Endothelial cell of umbilical vein (primary cell): ENCODE measurements around the gene MFRP. TPM values are rescaled to one million over a fixed set of nuclear protein-coding genes. Genes with fewer than 3 reads are reported as not detected.
A peak's percentile ranks its signal among the peaks of the same experiment; 100 is the strongest.

Experiments
- BruUV-seq: library from RNA; stranded (reverse); fragments of 400-500 nt; replicated peaks from 2 replicates; lab custom pipeline; 2021; lab: Mats Ljungman, UMichigan
- CTCF ChIA-PET: fragments of 300-600, 350-600 bp; sonication (Branson Sonifier 250); formaldehyde crosslinking; loops from one replicate; lab custom pipeline; 2021; ENCODE audit warnings: antibody characterized with exemption, inconsistent platforms; lab: Charles Lee
- POLR2A ChIA-PET: fragments of 300-600, 350-600 bp; sonication (Branson Sonifier 250); formaldehyde crosslinking; loops from one replicate; lab custom pipeline; 2021; ENCODE audit warnings: antibody characterized with exemption, inconsistent platforms; lab: Charles Lee
- DNase-seq: peaks from one replicate; pipeline ENCODE4 v3.0.0-alpha.2; 2011; ENCODE audit warnings: low read depth, low spot score
- FAIRE-seq: peaks from 2 replicates; lab custom pipeline; 2011; peaks lifted over from hg19 to GRCh38; lab: Jason Lieb, UNC
- H2AFZ ChIP-seq: 2 replicates; pipeline ENCODE4 v1.6.0; 2012; ENCODE audit warnings: low read depth, low read length, control low read depth, inconsistent platforms
- H3K27ac ChIP-seq: 2 replicates; pipeline ENCODE4 v1.5.1; 2011; ENCODE audit warnings: low read depth, mild to moderate bottlenecking, control low read depth, low read length, moderate library complexity; ENCODE audit not compliant: insufficient read depth
- H3K27me3 ChIP-seq, 2 experiments: 2 replicates each; pipeline versions ENCODE4 v1.6.0 to v1.6.1; 2011; ENCODE audit warnings: low read length in 2 of 2, mixed read lengths in 1 of 2; ENCODE audit not compliant: control insufficient read depth in 2 of 2, insufficient read depth in 2 of 2
- H3K36me3 ChIP-seq, 2 experiments: 2 replicates in 1 of 2; 3 replicates in 1 of 2; pipeline ENCODE4 v1.5.1; 2011; ENCODE audit warnings: low read length in 2 of 2, mild to moderate bottlenecking in 1 of 2, moderate library complexity in 1 of 2; ENCODE audit not compliant: control insufficient read depth in 2 of 2, insufficient read depth in 2 of 2; ENCODE audit errors: extremely low read depth in 1 of 2
- H3K4me1 ChIP-seq: 3 replicates; pipeline ENCODE4 v1.5.1; 2011; ENCODE audit warnings: mild to moderate bottlenecking, low read length; ENCODE audit not compliant: control insufficient read depth, insufficient read depth; ENCODE audit errors: extremely low read depth
- H3K4me2 ChIP-seq: 2 replicates; pipeline ENCODE4 v1.6.1; 2011; ENCODE audit warnings: low read length, control low read depth, mixed read lengths; ENCODE audit not compliant: insufficient read depth
- H3K4me3 ChIP-seq, 3 experiments: fragments of 200-600 bp in 1 of 3; sonication (generic), shearing (Covaris generic) in 1 of 3; replicated peaks in 1 of 3; 2 replicates each; pipeline ENCODE4 v1.5.1; 2011 to 2016; ENCODE audit warnings: control low read depth in 3 of 3, low read length in 3 of 3, mild to moderate bottlenecking in 2 of 3, inconsistent platforms in 1 of 3, low read depth in 1 of 3, moderate library complexity in 1 of 3; ENCODE audit not compliant: insufficient read depth in 1 of 3
- H3K79me2 ChIP-seq: 2 replicates; pipeline ENCODE4 v1.6.0; 2012; ENCODE audit warnings: low read length, inconsistent platforms; ENCODE audit not compliant: control insufficient read depth, insufficient read depth
- H3K9ac ChIP-seq: replicated peaks from 2 replicates; pipeline ENCODE3; 2011; ENCODE audit warnings: low read length, control low read depth; ENCODE audit not compliant: insufficient read depth; ENCODE audit errors: extremely low read depth
- H3K9me1 ChIP-seq: replicated peaks from 3 replicates; pipeline ENCODE4 v1.6.0; 2011; ENCODE audit warnings: mild to moderate bottlenecking, low read length; ENCODE audit not compliant: control insufficient read depth, insufficient read depth; ENCODE audit errors: extremely low read depth
- H3K9me3 ChIP-seq: replicated peaks from 2 replicates; pipeline ENCODE4 v1.5.1; 2012; ENCODE audit warnings: low read length, inconsistent platforms; ENCODE audit not compliant: control insufficient read depth, insufficient read depth
- H4K20me1 ChIP-seq: replicated peaks from 2 replicates; pipeline ENCODE3; 2011; ENCODE audit warnings: mild to moderate bottlenecking, low read length; ENCODE audit not compliant: control insufficient read depth, insufficient read depth; ENCODE audit errors: extremely low read depth
- EZH2 ChIP-seq: IDR thresholded peaks from 2 replicates; pipeline ENCODE4 v1.6.1; 2012; ENCODE audit warnings: borderline replicate concordance, low read depth, mild to moderate bottlenecking, moderate library complexity, low read length, inconsistent platforms; ENCODE audit not compliant: severe bottlenecking
- FOS ChIP-seq: IDR thresholded peaks from 2 replicates; pipeline ENCODE4 v1.6.1; 2011; ENCODE audit warnings: mild to moderate bottlenecking, low read length, moderate library complexity, borderline replicate concordance; ENCODE audit not compliant: insufficient read depth
- JUN ChIP-seq: IDR thresholded peaks from 2 replicates; pipeline ENCODE4 v1.6.1; 2011; ENCODE audit warnings: borderline replicate concordance, low read depth; ENCODE audit not compliant: insufficient read length, insufficient read depth
- MYC ChIP-seq: IDR thresholded peaks from one replicate; pipeline ENCODE4 v1.6.1; 2011; ENCODE audit warnings: mild to moderate bottlenecking, low read depth, low read length
- POLR2A ChIP-seq: IDR thresholded peaks from 2 replicates; pipeline ENCODE4 v1.6.1; 2012; ENCODE audit warnings: low read depth, mild to moderate bottlenecking, control low read depth, low read length
- POLR2AphosphoS5 ChIP-seq: IDR thresholded peaks from 2 replicates; pipeline ENCODE4 v1.6.1; 2012; ENCODE audit warnings: low read depth, mild to moderate bottlenecking, control low read depth, low read length, moderate library complexity; ENCODE audit not compliant: insufficient read depth
- dilution Hi-C: fragments of 300-500 bp; cut with MboI; formaldehyde crosslinking; loops from one replicate; pipeline ENCODE4 v1.15.0; 2019; ENCODE audit warnings: low sequenced_read_pairs; ENCODE audit not compliant: extremely low pct_ligation_motif_present
- intact Hi-C: fragments of 100-400 bp; cut with micrococcal nuclease; formaldehyde crosslinking; loops from one replicate; pipeline ENCODE4 v1.10.0; 2022
- polyA plus RNA-seq, 4 experiments: library from polyadenylated mRNA; depleted of rRNA in 3 of 4; stranded (reverse) in 3 of 4; unstranded in 1 of 4; fragments of >200 nt; gene quantifications; 2 replicates each; pipeline versions ENCODE4 v1.2.1 to v1.2.3, GENCODE V29; 2011 to 2012; ENCODE audit warnings: missing spikeins in 1 of 4
- total RNA-seq: library from RNA; stranded (reverse); gene quantifications from 2 replicates; pipeline ENCODE4 v1.2.3, GENCODE V29; 2021
- TF ChIP-seq, protein P1 (sequence below), 2 donors: IDR thresholded peaks; 1 replicate in 1 of 2; 2 replicates in 1 of 2; pipeline ENCODE4 v1.5.1; 2011; ENCODE audit warnings: low read length in 2 of 2, mild to moderate bottlenecking in 2 of 2, moderate library complexity in 2 of 2, control low read depth in 1 of 2, inconsistent platforms in 1 of 2, low read depth in 1 of 2; ENCODE audit not compliant: insufficient read depth in 1 of 2; ENCODE audit errors: extremely low read depth in 1 of 2
- TF ChIP-seq, protein P2 (sequence below): IDR thresholded peaks from 2 replicates; pipeline ENCODE4 v1.6.1; 2011; ENCODE audit not compliant: insufficient read depth, insufficient read length

MFRP gene
- total and polyA plus RNA-seq, 2 donors (not counting 3 experiments of a cell fraction or from before 2014, with no cell fraction given) = 0.08 TPM; not detected in 1

DNA sequence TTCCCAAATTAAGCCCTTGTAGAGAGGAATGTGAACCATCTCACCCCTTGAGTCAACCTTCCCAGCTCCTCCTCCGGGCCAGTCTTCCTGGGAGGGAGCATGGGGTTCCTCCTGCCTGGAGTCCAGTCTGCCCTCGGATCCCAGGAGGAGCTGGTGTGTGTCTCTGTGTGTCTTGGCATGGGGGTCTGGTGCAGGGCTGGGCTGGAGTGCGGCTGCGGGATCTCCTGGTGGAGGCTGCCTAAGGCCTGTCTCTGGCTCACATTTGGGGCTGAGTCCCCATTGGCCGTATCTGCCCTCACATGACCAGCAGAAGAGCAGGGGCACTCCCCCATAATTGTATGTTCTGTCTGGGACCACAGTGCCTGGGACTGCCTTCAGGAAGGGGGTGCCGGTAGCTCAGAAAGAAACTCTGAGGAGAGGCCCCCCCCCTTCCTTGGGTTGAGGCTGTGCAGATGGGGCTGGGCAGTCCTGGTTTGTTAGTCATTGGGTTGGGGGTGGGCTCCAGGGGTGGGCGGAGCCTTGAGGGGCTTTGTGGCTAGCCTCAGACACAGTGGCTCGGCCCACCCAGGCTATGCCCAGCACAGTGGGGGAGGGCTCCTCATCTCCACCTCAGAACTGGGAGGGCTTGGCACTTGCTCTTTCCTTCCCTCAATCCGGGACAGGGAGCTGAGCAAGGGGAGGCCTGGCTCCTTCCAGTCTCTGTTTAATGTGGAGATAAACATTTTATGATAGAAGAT is 8.8 kb downstream of the MFRP start:
- FAIRE-seq = peak; percentile 35
- BruUV-seq = no TSS peak

DNA sequence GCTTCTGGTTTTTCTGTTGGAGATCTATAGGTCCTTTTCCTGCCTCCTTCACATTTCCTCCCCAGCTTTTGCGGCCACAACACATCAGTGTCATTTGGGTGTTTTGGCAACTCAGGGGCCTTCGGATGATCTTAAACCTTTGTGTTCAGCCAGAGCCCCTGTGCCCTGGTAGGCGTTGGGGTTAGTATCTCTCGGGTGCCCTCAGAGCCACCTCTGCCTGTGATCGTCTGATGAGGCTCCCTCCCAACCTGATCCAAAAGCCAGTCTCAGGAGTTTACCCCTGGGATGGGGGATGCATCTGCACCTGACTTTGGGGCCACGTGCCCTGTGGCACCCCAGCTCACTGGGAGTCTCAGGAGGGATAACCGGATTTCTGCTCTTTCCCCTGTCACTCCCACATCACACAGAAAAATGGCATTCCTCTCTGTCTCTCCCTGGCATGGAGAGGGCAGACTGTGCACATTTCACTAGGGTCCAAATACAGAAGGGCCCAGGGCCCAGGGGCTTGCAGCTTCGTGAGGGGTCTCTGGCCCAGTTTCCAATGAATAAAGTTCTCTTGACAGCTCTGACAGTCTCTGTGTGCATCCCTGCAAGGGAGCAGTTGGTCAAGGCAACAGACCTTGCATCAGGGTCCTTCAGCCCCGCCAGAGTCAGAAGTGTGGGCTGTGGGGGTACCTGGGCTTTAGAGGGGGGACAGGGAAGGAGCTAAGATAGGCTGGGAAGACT is 9.6 kb downstream of the MFRP start:
- no peak overlapping the region for H2AFZ ChIP-seq
- H3K27ac ChIP-seq = no peak overlapping the region
- FAIRE-seq (no peak), DNase-seq (no peak)
- intact Hi-C loops (no loop called here), dilution Hi-C loops (no loop called here)
- no peak overlapping the region for H3K4me2 ChIP-seq
- peaks cover 23% of the 10 kb centered on the region for H3K79me2 ChIP-seq
- ChIA-PET POLR2A (interaction anchor here (1.9 to 2.3 kb wide), 3 partner anchors 20 to 242 kb away, joined by 11 to 18 read pairs (median 17); partner anchors contain the start of gene MCAM), CTCF (interaction anchor here (1.6 to 6.3 kb wide), 11 partner anchors 12 to 269 kb away, joined by 5 to 301 read pairs (median 31); partner anchors contain the start of genes CBL, MCAM, USP2 and VPS11)
- no TSS peak for BruUV-seq
- H4K20me1 ChIP-seq = no peaks in the 10 kb centered on the region
- no peak overlapping the region for H3K9ac ChIP-seq
- no peaks in the 10 kb centered on the region for H3K9me3 ChIP-seq
- H3K4me1 ChIP-seq = peaks cover 44% of the 10 kb centered on the region
- no peak overlapping the region for H3K4me3 ChIP-seq
- H3K27me3 ChIP-seq = no peaks in the 10 kb centered on the region
- no peaks in the 10 kb centered on the region for H3K9me1 ChIP-seq
- H3K36me3 ChIP-seq = peaks cover 0 to 2% of the 10 kb centered on the region in 2 experiments
- TF ChIP-seq POLR2A (no peak), EZH2 (no peak), POLR2AphosphoS5 (no peak), MYC (no peak), JUN (no peak), FOS (no peak)
- TF ChIP-seq, protein P1, sequence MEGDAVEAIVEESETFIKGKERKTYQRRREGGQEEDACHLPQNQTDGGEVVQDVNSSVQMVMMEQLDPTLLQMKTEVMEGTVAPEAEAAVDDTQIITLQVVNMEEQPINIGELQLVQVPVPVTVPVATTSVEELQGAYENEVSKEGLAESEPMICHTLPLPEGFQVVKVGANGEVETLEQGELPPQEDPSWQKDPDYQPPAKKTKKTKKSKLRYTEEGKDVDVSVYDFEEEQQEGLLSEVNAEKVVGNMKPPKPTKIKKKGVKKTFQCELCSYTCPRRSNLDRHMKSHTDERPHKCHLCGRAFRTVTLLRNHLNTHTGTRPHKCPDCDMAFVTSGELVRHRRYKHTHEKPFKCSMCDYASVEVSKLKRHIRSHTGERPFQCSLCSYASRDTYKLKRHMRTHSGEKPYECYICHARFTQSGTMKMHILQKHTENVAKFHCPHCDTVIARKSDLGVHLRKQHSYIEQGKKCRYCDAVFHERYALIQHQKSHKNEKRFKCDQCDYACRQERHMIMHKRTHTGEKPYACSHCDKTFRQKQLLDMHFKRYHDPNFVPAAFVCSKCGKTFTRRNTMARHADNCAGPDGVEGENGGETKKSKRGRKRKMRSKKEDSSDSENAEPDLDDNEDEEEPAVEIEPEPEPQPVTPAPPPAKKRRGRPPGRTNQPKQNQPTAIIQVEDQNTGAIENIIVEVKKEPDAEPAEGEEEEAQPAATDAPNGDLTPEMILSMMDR (IDR thresholded peaks at IDR 0.05; ENCODE audit: extremely low read depth in 1 of 2, insufficient read depth in 1 of 2, low read depth in 1 of 2, low read length in 2 of 2) = no peak
- TF ChIP-seq, protein P2, sequence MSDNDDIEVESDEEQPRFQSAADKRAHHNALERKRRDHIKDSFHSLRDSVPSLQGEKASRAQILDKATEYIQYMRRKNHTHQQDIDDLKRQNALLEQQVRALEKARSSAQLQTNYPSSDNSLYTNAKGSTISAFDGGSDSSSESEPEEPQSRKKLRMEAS = no peak

More for the DNA sequence above, 8.8 kb downstream of the MFRP start:
- Histone ChIP-seq H3K4me2 (peak overlapping the region; percentile 10), H3K4me1 (peaks cover 44% of the 10 kb centered on the region), H3K9ac (no peak overlapping the region), H3K4me3 (peak overlapping the region in 1 of 3 experiments; percentile 6), H2AFZ (no peak overlapping the region), H3K9me1 (no peaks in the 10 kb centered on the region), H4K20me1 (no peaks in the 10 kb centered on the region), H3K79me2 (peaks cover 23% of the 10 kb centered on the region), H3K36me3 (peaks cover 0 to 2% of the 10 kb centered on the region in 2 experiments), H3K27me3 (no peaks in the 10 kb centered on the region), H3K9me3 (no peaks in the 10 kb centered on the region), H3K27ac (no peak overlapping the region)
- DNase-seq = peak; percentile 77
- peak; percentile 37 for TF ChIP-seq POLR2AphosphoS5
- no peak for TF ChIP-seq JUN
- peak; percentile 14 for TF ChIP-seq POLR2A
- ChIA-PET CTCF (interaction anchor here (0.7 to 6.3 kb wide), 43 partner anchors 11 to 340 kb away, joined by 3 to 301 read pairs (median 5); partner anchors contain the start of genes CBL, CENATAC, DPAGT1 and HINFP), POLR2A (interaction anchor here (0.6 to 2.3 kb wide), 11 partner anchors 15 to 717 kb away, joined by 3 to 18 read pairs (median 6); partner anchors contain the start of gene MCAM)
- intact Hi-C loops (loop anchor here (1.0 to 2.0 kb wide), 5 partner anchors 16 to 273 kb away; partner anchors contain the start of gene CBL), dilution Hi-C loops (no loop called here)
